Natural killer cell treated with Interleukin-12 subunit alpha and Interleukin-12 subunit beta and Interleukin-15 and Interleukin-18, amount 100 ng/mL, for 72 hours (primary cell): Measurements from ENCODE around the gene PITPNM1. TPM values are rescaled to one million over a fixed set of nuclear protein-coding genes. Genes with fewer than 3 reads are reported as not detected.
A peak's percentile ranks its signal among the peaks of the same experiment; 100 is the strongest.

Source experiments
- ATAC-seq, 2 donors: fragments of 150-1000 bp; cut with Tn5 transposase in 1 of 2; sonication (Bioruptor Pico), chemical (Tn5 transposase) in 1 of 2; 2 replicates each; pipeline ENCODE4 v1.10.0; 2021
- DNase-seq: peaks from one replicate; pipeline ENCODE4 v3.0.0; 2022; ENCODE audit warnings: low spot score
- H3K27ac Mint-ChIP-seq, 2 donors: 1 replicate in 1 of 2; 2 replicates in 1 of 2; pipeline ENCODE4 v1.8.0; 2022; ENCODE audit warnings: mixed read lengths in 2 of 2, mild to moderate bottlenecking in 1 of 2, moderate library complexity in 1 of 2
- H3K27me3 Mint-ChIP-seq, 2 donors: 1 replicate in 1 of 2; 2 replicates in 1 of 2; pipeline ENCODE4 v1.8.0; 2022; ENCODE audit warnings: mixed read lengths in 2 of 2
- H3K36me3 Mint-ChIP-seq: one replicate; pipeline ENCODE4 v1.8.0; 2022; ENCODE audit warnings: mixed read lengths
- H3K4me1 Mint-ChIP-seq, 2 donors: 1 replicate in 1 of 2; 2 replicates in 1 of 2; pipeline ENCODE4 v1.8.0; 2022; ENCODE audit warnings: low read depth in 2 of 2, mixed read lengths in 2 of 2, mild to moderate bottlenecking in 1 of 2
- H3K4me3 Mint-ChIP-seq: one replicate; pipeline ENCODE4 v1.8.0; 2022; ENCODE audit warnings: mixed read lengths
- H3K9me3 Mint-ChIP-seq: 2 replicates; pipeline ENCODE4 v1.8.0; 2022; ENCODE audit warnings: mixed read lengths
- total RNA-seq, 2 donors: library from RNA; stranded (reverse); gene quantifications; one replicate each; pipeline ENCODE4 v1.2.3, GENCODE V29; 2022

PITPNM1 gene
- total RNA-seq, 2 donors from 2014 or later, result 66.0 to 174 TPM

GRCh38 chr11:67535561-67535960, 30.4 kb upstream of the PITPNM1 start:
- H3K27me3 Mint-ChIP-seq, result peaks cover 0 to 3% of the 10 kb centered on the region in 2 donors
- peaks cover 5% of the 10 kb centered on the region for H3K9me3 Mint-ChIP-seq
- H3K4me3 Mint-ChIP-seq, result no peak overlapping the region
- H3K4me1 Mint-ChIP-seq, result no peaks in the 10 kb centered on the region
- no peak for ATAC-seq
- H3K36me3 Mint-ChIP-seq, result peaks cover 10% of the 10 kb centered on the region
- H3K27ac Mint-ChIP-seq, result no peak overlapping the region
- no peak for DNase-seq

GRCh38 chr11:67534070-67534679, 29.0 kb upstream of the PITPNM1 start:
- Mint-ChIP-seq H3K27ac (no peak overlapping the region), H3K27me3 (peaks cover 4 to 5% of the 10 kb centered on the region in 2 donors), H3K9me3 (peaks cover 5% of the 10 kb centered on the region), H3K36me3 (peaks cover 10% of the 10 kb centered on the region), H3K4me1 (peaks cover 3% of the 10 kb centered on the region in 2 donors), H3K4me3 (no peak overlapping the region)
- DNase-seq (no peak), ATAC-seq (no peak)

- no peak overlapping the region for H3K27ac Mint-ChIP-seq
- peaks cover 5% of the 10 kb centered on the region for H3K9me3 Mint-ChIP-seq
- no peak overlapping the region for H3K4me3 Mint-ChIP-seq
- no peak for ATAC-seq
- no peak for DNase-seq
- peaks cover 10% of the 10 kb centered on the region for H3K36me3 Mint-ChIP-seq
- H3K27me3 Mint-ChIP-seq, result peaks cover 6% of the 10 kb centered on the region in 2 donors
- peaks cover 4 to 5% of the 10 kb centered on the region in 2 donors for H3K4me1 Mint-ChIP-seq
Measured at GRCh38 chr11:67532889-67533288, 27.7 kb upstream of the PITPNM1 start.

GRCh38 chr11:67530282-67530592, 25.1 kb upstream of the PITPNM1 start:
- Mint-ChIP-seq H3K4me1 (peaks cover 4 to 5% of the 10 kb centered on the region in 2 donors), H3K27ac (no peak overlapping the region), H3K36me3 (peaks cover 10% of the 10 kb centered on the region), H3K9me3 (peaks cover 8% of the 10 kb centered on the region), H3K27me3 (peaks cover 15 to 20% of the 10 kb centered on the region in 2 donors), H3K4me3 (no peak overlapping the region)
- no peak for DNase-seq
- ATAC-seq, result no peak

GRCh38 chr11:67528376-67528775, 23.2 kb upstream of the PITPNM1 start:
- DNase-seq (no peak), ATAC-seq (no peak)
- peaks cover 3% of the 10 kb centered on the region for H3K9me3 Mint-ChIP-seq
- no peak overlapping the region for H3K4me3 Mint-ChIP-seq
- peaks cover 4 to 5% of the 10 kb centered on the region in 2 donors for H3K4me1 Mint-ChIP-seq
- no peaks in the 10 kb centered on the region for H3K36me3 Mint-ChIP-seq
- no peak overlapping the region for H3K27ac Mint-ChIP-seq
- peaks cover 12 to 20% of the 10 kb centered on the region in 2 donors for H3K27me3 Mint-ChIP-seq

GRCh38 chr11:67525275-67525976, 20.3 kb upstream of the PITPNM1 start:
- DNase-seq, result no peak
- H3K36me3 Mint-ChIP-seq, result no peaks in the 10 kb centered on the region
- peaks cover 12 to 20% of the 10 kb centered on the region in 2 donors for H3K27me3 Mint-ChIP-seq
- no peak overlapping the region for H3K4me3 Mint-ChIP-seq
- H3K27ac Mint-ChIP-seq, result no peak overlapping the region
- no peak for ATAC-seq
- peaks cover 3% of the 10 kb centered on the region for H3K9me3 Mint-ChIP-seq
- peaks cover 4 to 5% of the 10 kb centered on the region in 2 donors for H3K4me1 Mint-ChIP-seq

GRCh38 chr11:67524480-67524808, 19.3 kb upstream of the PITPNM1 start:
- Mint-ChIP-seq H3K27me3 (peaks cover 12 to 19% of the 10 kb centered on the region in 2 donors), H3K9me3 (peaks cover 3% of the 10 kb centered on the region), H3K4me3 (no peak overlapping the region), H3K27ac (no peak overlapping the region), H3K4me1 (peaks cover 4% of the 10 kb centered on the region in 2 donors), H3K36me3 (no peaks in the 10 kb centered on the region)
- ATAC-seq (no peak), DNase-seq (no peak)

GRCh38 chr11:67523556-67524479, 18.7 kb upstream of the PITPNM1 start:
- Mint-ChIP-seq H3K4me1 (no peaks in the 10 kb centered on the region), H3K27me3 (peaks cover 9 to 14% of the 10 kb centered on the region in 2 donors), H3K36me3 (no peaks in the 10 kb centered on the region), H3K27ac (no peak overlapping the region), H3K9me3 (peaks cover 3% of the 10 kb centered on the region), H3K4me3 (no peak overlapping the region)
- no peak for DNase-seq
- no peak for ATAC-seq

GRCh38 chr11:67522844-67523555, 17.8 kb upstream of the PITPNM1 start, which contains the start of gene CABP2:
Gene CABP2 (minus strand): TSS chr11:67523446. CDS start chr11:67523326, 120 bp downstream.
- Mint-ChIP-seq H3K4me1 (no peaks in the 10 kb centered on the region), H3K9me3 (peaks cover 3% of the 10 kb centered on the region), H3K27ac (no peak within 1 kb of the TSS), H3K36me3 (no peaks in the 10 kb centered on the region), H3K4me3 (no peak within 1 kb of the TSS), H3K27me3 (peaks cover 9 to 14% of the 10 kb centered on the region in 2 donors)
- no peak for DNase-seq
- no peak for ATAC-seq

- DNase-seq, result no peak
- Mint-ChIP-seq H3K4me1 (no peaks in the 10 kb centered on the region), H3K36me3 (no peaks in the 10 kb centered on the region), H3K27ac (no peak overlapping the region), H3K9me3 (peaks cover under 1% of the 10 kb centered on the region), H3K4me3 (no peak overlapping the region), H3K27me3 (peaks cover 5 to 8% of the 10 kb centered on the region in 2 donors)
- peak in 1 of 2 donors; percentile 11 for ATAC-seq
Measured at GRCh38 chr11:67522338-67522737, 17.2 kb upstream of the PITPNM1 start.

- Mint-ChIP-seq H3K27ac (no peak overlapping the region), H3K27me3 (peaks cover 3 to 4% of the 10 kb centered on the region in 2 donors), H3K36me3 (no peaks in the 10 kb centered on the region), H3K4me1 (no peaks in the 10 kb centered on the region), H3K4me3 (no peak overlapping the region), H3K9me3 (no peaks in the 10 kb centered on the region)
- ATAC-seq (no peak), DNase-seq (no peak)
Measured at GRCh38 chr11:67521924-67522323, 16.8 kb upstream of the PITPNM1 start.

GRCh38 chr11:67520856-67521824, 16.0 kb upstream of the PITPNM1 start:
- Mint-ChIP-seq H3K4me1 (no peaks in the 10 kb centered on the region), H3K27me3 (no peaks in the 10 kb centered on the region), H3K27ac (no peak overlapping the region), H3K4me3 (no peak overlapping the region), H3K9me3 (no peaks in the 10 kb centered on the region), H3K36me3 (no peaks in the 10 kb centered on the region)
- DNase-seq (no peak), ATAC-seq (no peak)
